Sciatic nerve (tissue), 2 donors: Measurements from ENCODE around the gene HDAC4. TPM values are rescaled to one million over a fixed set of nuclear protein-coding genes. Genes with fewer than 3 reads are reported as not detected.

Experiments used
- ATAC-seq: fragments of 200-7000 bp; cut with Tn5 transposase; one replicate; pipeline ENCODE4 v1.9.1; 2020; ENCODE audit warnings: mild to moderate bottlenecking, moderate library complexity
- DNase-seq: peaks from one replicate; pipeline ENCODE4 v3.0.0-alpha.2; 2020; ENCODE audit warnings: low spot score
- intact Hi-C: fragments of 100-400 bp; cut with DNase I; formaldehyde crosslinking; loops from one replicate; pipeline ENCODE4 v1.14.2; 2022
- total RNA-seq: library from RNA; stranded (reverse); fragmentation: NEBNext Ultra II Directional; extraction: Animal tissue kit (Norgen Biotek cat#: 25700); gene quantifications from one replicate; pipeline ENCODE4 v1.2.1, GENCODE V29; 2021
- donor health status: DM: no; HTN: no; CAD: no.
- donor health status: DM: no; HTN: no; CAD: no.

HDAC4 gene
- total RNA-seq, 1 donor from 2014 or later = 99.5 TPM

DNA sequence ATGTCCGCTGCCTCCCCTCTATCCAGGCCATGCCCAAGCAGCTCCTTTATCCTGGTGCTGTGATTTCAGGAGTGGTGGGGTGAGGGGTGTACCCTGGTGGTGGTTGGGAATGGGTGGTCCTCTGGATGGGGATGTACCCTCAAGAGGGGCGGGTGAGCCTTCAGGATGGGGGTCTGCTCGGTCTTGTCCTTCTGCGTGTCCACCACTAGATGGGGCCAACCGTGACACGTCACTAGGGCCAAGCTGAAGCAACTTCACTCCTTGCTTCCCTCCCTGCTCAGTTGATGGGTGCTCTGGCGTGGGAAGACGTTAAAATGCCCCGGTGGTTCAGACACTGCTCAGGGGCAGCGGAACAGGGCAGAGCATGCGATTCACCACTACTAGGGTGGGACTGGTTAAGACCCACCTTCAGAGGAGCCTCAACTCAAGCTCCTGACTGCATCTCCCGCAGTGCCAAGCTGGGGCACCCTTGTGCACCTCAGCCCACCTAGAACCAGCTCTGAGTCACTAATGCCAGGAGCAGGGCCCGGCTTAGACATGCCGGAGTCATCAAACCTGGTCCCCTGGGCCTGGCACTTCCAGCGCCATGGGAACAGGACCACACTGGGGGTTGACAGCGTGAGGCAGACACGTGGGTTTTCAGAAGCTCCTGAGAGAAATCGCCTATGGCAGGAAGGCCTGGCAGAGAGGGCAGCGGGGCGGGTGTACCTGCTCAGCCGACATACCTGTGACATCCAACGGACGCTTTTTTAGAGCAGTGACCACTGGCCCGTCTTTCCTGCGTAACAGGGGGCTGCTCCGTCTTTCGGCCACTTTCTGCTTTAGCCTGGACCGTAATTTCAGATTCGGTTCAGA, 256.7 kb downstream of the HDAC4 start:
- ATAC-seq (peak; percentile 71), DNase-seq (no peak)
- intact Hi-C loops = no loop called here

DNA sequence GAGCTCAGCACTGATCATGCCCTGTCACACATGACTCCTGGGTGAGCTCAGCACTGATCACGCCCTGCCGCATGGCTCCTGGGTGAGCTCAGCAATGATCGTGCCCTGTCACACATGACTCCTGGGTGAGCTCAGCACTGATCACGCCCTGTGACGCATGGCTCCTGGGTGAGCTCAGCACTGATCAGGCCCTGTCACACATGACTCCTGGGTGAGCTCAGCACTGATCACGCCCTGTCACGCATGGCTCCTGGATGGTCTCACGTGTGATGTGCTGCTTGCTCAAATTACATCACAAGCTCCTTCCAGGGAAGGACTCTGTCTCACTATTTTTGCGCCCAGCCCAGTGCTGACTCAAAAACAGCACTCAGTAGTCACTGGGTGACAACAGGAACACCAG, 258.0 kb downstream of the HDAC4 start:
- DNase-seq = no peak
- ATAC-seq = no peak
- intact Hi-C loops = no loop called here

GRCh38 chr2:239142296-239142695, 258.5 kb downstream of the HDAC4 start:
- DNase-seq = no peak
- ATAC-seq = no peak
- intact Hi-C loops = no loop called here

DNA sequence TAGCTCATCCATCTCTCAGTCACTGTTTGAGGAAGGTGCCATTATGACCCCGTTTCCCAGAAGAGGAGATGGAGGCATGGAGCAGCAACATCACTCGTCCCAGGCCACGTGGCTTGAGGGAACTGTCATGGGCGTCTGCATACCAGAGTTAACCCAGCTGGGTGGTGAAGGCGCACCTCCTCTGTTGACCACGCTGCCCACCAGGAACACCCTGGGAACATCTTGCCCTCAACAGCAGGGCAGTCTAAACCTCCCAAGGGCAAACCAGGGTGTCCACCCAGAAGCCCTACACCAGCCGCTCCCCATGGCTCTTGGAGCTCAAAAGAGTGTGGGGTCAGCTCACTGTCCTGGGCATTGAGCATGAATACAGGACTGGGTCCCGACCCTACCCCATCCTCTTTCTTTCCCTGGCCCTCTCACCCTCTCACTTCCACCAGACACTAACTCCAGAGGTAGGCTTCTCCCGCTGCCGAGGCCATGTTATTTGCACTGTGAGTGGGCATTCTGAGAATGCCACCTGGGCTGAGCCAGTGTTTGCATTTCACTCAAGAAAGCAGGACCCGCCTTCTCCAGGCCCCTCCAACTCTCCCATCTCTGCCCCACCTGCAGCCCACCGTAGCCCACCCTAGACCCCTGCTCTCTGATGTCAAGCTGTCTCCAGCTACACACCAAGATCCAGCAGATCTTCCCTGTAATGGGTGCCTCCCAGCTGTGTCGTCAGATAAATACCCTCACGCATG, 259.6 kb downstream of the HDAC4 start:
- no peak for DNase-seq
- intact Hi-C loops = no loop called here
- no peak for ATAC-seq

- intact Hi-C loops = no loop called here
- DNase-seq (no peak), ATAC-seq (no peak)
These were observed 260.3 kb downstream of the HDAC4 start for GRCh38 chr2:239140346-239141020.

DNA sequence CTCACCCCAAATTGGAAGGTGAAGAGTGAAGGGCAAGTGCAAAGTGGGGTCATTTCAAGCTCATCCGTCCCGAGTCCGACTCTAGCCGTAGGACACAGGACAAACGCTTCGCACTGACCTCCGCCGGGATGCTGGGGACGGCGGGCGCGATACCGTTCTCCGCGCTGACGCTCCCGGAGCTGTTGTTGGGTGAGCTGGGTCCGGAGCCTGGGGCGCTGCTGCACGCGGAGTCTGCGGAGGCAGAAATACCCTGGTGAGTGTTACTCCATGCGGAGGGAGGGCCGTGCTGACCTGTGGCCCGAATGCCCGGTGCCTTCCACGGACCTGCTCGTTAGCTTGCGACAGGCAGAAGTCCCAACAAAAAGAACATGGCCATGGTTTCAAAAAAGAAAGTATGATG, 261.3 kb downstream of the HDAC4 start:
- DNase-seq = no peak
- no peak for ATAC-seq
- intact Hi-C loops = no loop called here

DNA sequence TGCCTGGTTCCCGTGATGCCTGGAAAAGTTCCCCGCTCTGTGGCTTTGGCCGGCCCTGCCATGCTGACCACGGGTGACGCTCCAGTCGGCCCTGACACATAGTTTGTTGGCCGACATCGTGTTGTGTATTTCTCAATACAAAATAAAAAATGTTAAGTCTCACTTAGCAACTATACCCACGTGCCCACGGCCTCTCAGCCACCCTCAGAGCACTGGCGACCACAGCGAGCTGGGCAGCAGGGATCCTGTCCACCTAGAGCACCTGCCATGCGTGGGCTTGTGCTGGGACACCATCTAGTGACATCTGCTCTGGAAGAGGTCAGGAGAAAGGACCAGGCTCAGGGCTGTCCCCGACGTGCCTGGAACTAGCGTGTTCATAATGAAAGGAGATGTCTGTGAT, 261.7 kb downstream of the HDAC4 start:
- intact Hi-C loops = no loop called here
- no peak for DNase-seq
- no peak for ATAC-seq

DNA sequence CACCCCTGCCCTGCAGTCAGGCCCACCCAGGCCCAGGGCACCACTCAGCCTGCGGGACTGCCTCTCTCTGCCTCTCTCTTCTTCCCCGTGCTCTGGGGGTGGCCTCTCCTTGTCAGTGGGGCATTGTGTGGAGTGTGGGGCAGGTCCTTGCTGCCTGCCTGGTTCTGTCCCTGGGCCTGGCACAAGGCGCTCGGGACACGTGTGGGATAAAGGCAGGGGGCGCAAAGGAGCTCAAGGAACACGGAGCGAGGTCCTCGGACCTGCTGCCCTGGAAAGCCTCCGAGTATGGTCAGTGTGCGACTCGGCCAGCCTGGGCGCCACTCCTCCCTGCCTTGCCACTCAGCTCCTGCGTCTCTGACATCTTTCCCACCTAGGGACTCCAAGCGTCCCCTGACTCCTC, 262.2 kb downstream of the HDAC4 start:
- DNase-seq = no peak
- intact Hi-C loops = no loop called here
- peak; percentile 50 for ATAC-seq

GRCh38 chr2:239137898-239138283, 262.9 kb downstream of the HDAC4 start:
- ATAC-seq (no peak), DNase-seq (no peak)
- intact Hi-C loops = no loop called here

DNA sequence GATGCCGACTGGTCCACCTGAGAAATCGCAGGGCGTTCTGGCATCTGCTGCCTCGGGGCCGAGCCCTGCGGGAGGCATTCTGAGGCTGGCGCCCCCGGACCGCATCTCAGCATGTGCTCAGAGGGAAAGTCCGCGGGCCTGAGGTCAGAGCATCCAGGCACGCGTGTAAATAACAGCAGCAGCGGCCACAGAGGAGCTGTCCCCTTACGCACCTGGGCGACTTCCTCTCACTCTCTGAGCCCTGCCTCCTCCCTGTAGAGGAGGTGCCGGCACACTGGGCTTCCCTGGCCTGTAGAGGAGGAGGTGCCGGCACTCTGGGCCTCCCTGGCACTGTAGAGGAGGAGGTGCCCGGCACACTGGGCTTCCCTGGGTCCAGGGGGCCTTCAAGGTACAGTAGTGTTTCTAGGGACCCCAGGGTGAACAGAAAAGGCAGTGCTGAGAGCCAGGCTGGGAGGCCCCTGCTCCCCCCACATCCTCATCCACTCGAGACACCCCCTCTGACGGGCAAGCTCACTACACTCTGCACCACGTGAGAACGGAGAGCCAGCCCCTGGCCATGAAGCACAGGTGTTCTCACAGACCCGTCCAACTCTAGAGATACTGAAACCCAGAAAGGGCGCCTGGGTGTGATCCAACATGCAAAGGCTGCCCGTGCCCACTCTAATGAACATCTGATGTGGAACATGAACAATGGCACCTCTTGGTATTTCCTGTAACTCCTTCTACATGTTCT, 263.5 kb downstream of the HDAC4 start:
- intact Hi-C loops = no loop called here
- DNase-seq (no peak), ATAC-seq (no peak)

- no peak for DNase-seq
- no peak for ATAC-seq
- intact Hi-C loops = no loop called here
These were observed 264.1 kb downstream of the HDAC4 start for GRCh38 chr2:239136762-239137161.

- ATAC-seq = no peak
- intact Hi-C loops = no loop called here
These were observed 264.6 kb downstream of the HDAC4 start for GRCh38 chr2:239136203-239136602.

GRCh38 chr2:239135531-239135930, 265.3 kb downstream of the HDAC4 start:
- intact Hi-C loops = no loop called here
- ATAC-seq (no peak), DNase-seq (no peak)

More at GRCh38 chr2:239136203-239136602, 264.6 kb downstream of the HDAC4 start:
- DNase-seq = no peak

DNA sequence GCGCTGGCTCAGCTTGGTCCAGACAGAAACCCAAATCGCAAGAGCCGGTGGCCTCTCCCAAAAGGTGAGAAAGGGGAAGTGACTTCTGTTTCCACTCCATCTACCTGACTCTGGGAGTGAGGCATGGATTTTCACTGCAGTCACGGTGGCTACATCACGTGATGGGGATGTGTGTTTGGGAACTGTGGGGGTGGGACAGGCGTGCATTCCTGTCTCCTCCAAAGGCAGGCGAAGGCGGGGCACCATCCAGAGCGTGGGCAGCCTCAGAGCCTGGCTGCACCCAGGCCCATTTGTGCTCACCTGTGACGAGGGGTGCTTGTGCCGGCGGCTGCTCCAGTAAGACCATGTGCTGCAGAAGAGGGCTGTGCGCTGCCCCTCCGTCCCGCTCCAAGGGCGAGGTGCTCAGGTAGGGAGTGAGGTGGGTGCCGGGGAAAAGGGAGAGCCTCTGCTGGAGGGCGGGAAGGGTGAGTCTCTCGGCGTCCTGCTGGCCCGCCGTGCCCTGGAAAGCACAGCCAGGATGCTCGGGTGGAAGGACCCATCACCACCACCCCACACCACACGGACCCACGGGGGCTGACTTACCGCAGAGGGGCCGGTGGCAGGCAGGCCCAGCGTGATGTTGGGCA, 266.8 kb downstream of the HDAC4 start:
- ATAC-seq = no peak
- intact Hi-C loops = no loop called here

GRCh38 chr2:239132786-239133185, 268.0 kb downstream of the HDAC4 start:
- DNase-seq (no peak), ATAC-seq (no peak)
- intact Hi-C loops = no loop called here

More for the DNA sequence above, 266.8 kb downstream of the HDAC4 start:
- DNase-seq = no peak

DNA sequence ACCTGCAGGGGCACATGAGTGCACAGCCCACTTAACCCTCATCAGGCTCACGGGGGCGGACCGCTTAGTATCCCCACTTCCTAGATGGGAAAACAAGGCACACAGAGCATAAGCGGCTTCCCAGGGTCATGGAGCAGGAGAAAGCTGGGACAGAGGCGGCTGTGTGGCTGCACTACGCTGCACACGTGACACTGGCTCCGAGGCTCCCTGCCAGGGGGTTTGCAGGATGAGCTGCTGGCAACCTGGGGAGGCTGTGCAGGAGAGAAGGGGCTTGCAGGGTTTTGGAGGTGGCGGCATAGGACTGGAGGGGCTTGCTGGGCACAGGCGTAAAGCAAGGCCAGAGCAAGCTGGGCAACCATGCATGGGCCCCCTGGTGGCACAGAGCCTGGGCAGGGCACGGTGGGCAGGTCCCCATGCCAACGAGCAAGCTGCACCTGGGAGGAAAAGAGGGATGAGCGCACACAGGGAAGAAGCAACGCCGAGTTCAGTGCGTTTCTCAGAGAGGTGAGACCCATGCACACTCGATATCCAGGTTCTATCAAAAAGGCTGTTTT, 268.6 kb downstream of the HDAC4 start:
- intact Hi-C loops = no loop called here
- DNase-seq (no peak), ATAC-seq (peak; percentile 23)

- DNase-seq (no peak), ATAC-seq (peak; percentile 69)
- intact Hi-C loops = no loop called here
These were observed 269.3 kb downstream of the HDAC4 start for GRCh38 chr2:239131521-239131920.

DNA sequence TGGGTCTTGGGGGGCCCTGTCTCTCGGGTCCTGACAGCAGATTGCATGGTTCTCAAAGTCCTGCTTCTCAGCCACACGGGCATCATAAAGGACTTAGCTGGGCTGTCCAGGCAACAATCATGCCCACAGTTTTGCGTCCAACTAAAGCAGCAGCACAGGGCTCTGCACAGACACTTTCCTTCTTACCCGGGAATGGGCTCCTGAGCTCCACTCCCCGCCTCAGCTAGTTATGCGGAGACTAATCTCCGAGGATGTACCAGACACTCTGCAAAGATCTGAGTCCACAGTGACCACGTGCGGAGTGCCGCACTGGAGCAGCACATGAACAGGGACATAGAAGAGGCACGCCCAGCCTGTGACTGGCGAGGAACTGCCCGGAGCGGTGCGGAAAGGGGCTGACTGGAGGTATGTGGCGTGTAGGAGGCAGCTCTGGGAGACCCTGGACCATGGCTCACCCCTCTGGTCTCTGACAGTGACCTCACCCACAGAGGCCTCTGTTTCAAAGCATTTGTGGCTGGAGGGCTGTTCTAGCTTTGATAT, 270.0 kb downstream of the HDAC4 start:
- ATAC-seq = no peak
- intact Hi-C loops = no loop called here
- DNase-seq = no peak
